ENCODE measurements around the gene OPRM1. TPM values are rescaled to one million over a fixed set of nuclear protein-coding genes. Genes with fewer than 3 reads are reported as not detected.

OPRM1 gene
- total and polyA plus RNA-seq, 4 donors, result not detected

GRCh38 chr6:154159126-154159525, 120.1 kb downstream of the OPRM1 start:
- Histone ChIP-seq H3K4me1 (ENCODE audit: control insufficient read depth in 4 of 4, insufficient read depth in 4 of 4, low read length in 3 of 4) (peaks cover 0 to 16% (median 13%) of the 10 kb centered on the region in 4 donors), H3K9me3 (ENCODE audit: control insufficient read depth in 4 of 4, low read length in 3 of 4) (no peaks in the 10 kb centered on the region), H3K9ac (ENCODE audit: low read depth in 1 of 2, low read length in 2 of 2) (no peak overlapping the region), H3K27me3 (ENCODE audit: control insufficient read depth in 4 of 4, insufficient read depth in 4 of 4, low read length in 3 of 4) (no peaks in the 10 kb centered on the region), H3K27ac (ENCODE audit: low read depth in 1 of 2, low read length in 2 of 2) (no peak overlapping the region), H3K36me3 (ENCODE audit: control insufficient read depth in 4 of 4, insufficient read depth in 3 of 4, low read depth in 1 of 4, low read length in 3 of 4) (no peaks in the 10 kb centered on the region), H3K4me3 (ENCODE audit: low read depth in 1 of 3, low read length in 3 of 3) (no peak overlapping the region)
- TF ChIP-seq NR2F2 (IDR thresholded peaks at IDR 0.05), result no peak
- TF ChIP-seq RAD21 (IDR thresholded peaks at IDR 0.05), result no peak
- TF ChIP-seq HNF4A (conservative IDR thresholded peaks at IDR 0.05), result no peak
- no peak for TF ChIP-seq FOXA1 (IDR thresholded peaks at IDR 0.05)
- TF ChIP-seq ZBTB33 (IDR thresholded peaks at IDR 0.05), result no peak
- no peak for TF ChIP-seq CTCF (IDR thresholded peaks at IDR 0.05; ENCODE audit: low read depth, low read length, missing input control)
- no peak for TF ChIP-seq JUND (IDR thresholded peaks at IDR 0.05)
- no peak for TF ChIP-seq REST (IDR thresholded peaks at IDR 0.05)
- no peak for TF ChIP-seq GABPA (IDR thresholded peaks at IDR 0.05 in 1 of 2, conservative IDR thresholded peaks at IDR 0.05 in 1 of 2)
- TF ChIP-seq YY1 (IDR thresholded peaks at IDR 0.05), result no peak
- no peak for TF ChIP-seq TAF1 (conservative IDR thresholded peaks at IDR 0.05)
- TF ChIP-seq HNF4G (IDR thresholded peaks at IDR 0.05), result no peak
- TF ChIP-seq SP1 (IDR thresholded peaks at IDR 0.05), result no peak
- no peak for TF ChIP-seq MAX (IDR thresholded peaks at IDR 0.05)
- TF ChIP-seq FOXA2 (IDR thresholded peaks at IDR 0.05), result no peak
- no peak for TF ChIP-seq RXRA (IDR thresholded peaks at IDR 0.05)
- TF ChIP-seq EGR1 (IDR thresholded peaks at IDR 0.05; ENCODE audit: low read depth in 2 of 2), result no peak
- TF ChIP-seq ATF3 (IDR thresholded peaks at IDR 0.05), result no peak
- WGBS, result 96% methylated on average over 2 of the region's 2 CpGs
- DNase-seq (ENCODE audit: low spot score), result no peak

All from liver (tissue), 9 donors.